Fibroblast of lung (primary cell): ENCODE results near the gene ZSCAN22.

ENCODE experiments used
- EZH2 ChIP-seq: IDR thresholded peaks from 2 replicates; pipeline ENCODE4 v1.5.1; 2012; ENCODE audit warnings: low read length, control low read depth, mild to moderate bottlenecking; ENCODE audit errors: missing control alignments
- TF ChIP-seq, protein P1 (sequence below), 2 donors: IDR thresholded peaks in 1 of 2; conservative IDR thresholded peaks in 1 of 2; 1 replicate in 1 of 2; 2 replicates in 1 of 2; pipeline ENCODE4 v1.5.1; 2011 to 2012; ENCODE audit warnings: low read length in 2 of 2, control low read depth in 1 of 2, inconsistent platforms in 1 of 2, low read depth in 1 of 2, mild to moderate bottlenecking in 1 of 2

DNA sequence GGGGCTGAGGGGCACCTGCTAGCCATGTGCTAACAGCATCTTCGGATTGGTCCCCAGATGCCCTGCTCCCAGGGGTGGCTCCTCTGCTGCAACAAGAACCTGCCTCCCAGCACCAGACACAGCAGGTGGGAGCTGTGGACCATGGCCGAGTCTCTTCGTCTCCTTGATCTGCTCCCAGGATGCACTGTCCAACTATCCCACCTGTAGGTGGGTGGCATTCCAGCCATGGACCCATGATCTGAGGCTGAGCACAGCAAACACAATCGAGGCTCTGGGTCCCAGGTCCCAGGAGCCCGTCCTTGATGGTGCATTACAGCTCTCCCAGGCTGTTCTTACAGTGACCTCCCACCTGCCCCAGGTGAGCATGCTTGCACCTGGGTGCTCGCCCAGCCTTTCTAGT, 52.5 kb downstream of the ZSCAN22 start:
- TF ChIP-seq, protein P1, sequence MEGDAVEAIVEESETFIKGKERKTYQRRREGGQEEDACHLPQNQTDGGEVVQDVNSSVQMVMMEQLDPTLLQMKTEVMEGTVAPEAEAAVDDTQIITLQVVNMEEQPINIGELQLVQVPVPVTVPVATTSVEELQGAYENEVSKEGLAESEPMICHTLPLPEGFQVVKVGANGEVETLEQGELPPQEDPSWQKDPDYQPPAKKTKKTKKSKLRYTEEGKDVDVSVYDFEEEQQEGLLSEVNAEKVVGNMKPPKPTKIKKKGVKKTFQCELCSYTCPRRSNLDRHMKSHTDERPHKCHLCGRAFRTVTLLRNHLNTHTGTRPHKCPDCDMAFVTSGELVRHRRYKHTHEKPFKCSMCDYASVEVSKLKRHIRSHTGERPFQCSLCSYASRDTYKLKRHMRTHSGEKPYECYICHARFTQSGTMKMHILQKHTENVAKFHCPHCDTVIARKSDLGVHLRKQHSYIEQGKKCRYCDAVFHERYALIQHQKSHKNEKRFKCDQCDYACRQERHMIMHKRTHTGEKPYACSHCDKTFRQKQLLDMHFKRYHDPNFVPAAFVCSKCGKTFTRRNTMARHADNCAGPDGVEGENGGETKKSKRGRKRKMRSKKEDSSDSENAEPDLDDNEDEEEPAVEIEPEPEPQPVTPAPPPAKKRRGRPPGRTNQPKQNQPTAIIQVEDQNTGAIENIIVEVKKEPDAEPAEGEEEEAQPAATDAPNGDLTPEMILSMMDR (conservative IDR thresholded peaks at IDR 0.05 in 1 of 2, IDR thresholded peaks at IDR 0.05 in 1 of 2; ENCODE audit: low read depth in 1 of 2, low read length in 2 of 2): no peak
- TF ChIP-seq EZH2: no peak
